Stimulated activated CD4-positive, alpha-beta T cell treated with anti-CD3 and anti-CD28 coated beads, Interleukin-1b, Interleukin-23, amount 100 ng/mL, for 1 hour (primary cell): Measurements from ENCODE around the gene LIMA1.
A peak's percentile ranks its signal among the peaks of the same experiment; 100 is the strongest.
"Not testable (repeated sequence)": the region's sequence is repeated elsewhere in the genome, so short reads cannot be mapped to it uniquely, and the experiment has no call there.

Experiments used
- DNase-seq, 2 donors: peaks; one replicate each; pipeline ENCODE4 v3.0.0-alpha.2; 2020; ENCODE audit warnings: low read depth in 2 of 2

LIMA1 gene

DNA sequence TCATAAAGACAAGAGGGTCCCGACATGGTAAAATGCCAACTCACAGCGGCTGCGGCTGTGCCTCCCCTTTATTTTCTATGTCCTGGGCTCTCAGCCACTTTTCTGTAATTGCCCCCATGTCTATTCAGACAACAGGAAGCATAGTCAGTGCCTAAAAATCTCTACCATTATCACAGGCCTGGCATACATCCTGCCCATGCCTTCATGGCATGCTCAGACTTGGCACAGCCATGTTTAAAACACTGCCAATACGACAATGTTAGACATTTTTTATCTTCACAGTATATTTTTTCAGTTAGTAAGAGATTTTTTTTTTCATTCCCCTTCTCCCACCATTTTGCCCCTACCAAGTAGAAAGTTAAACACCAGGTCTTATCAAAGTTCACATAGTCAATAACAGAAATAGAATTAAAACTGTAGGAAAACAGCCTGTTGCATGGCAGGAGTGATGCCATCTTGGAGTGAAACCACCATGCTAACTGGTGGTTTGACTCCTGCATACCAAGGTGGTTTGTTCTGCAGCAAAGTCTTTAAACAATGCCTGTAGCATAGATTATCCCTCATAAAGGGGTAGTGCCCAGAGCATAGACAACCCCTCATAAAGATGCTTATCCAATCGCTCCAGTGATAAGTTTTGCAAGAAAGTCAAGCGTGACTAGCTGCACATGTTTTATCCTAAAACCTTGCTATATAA, 97.2 kb downstream of the LIMA1 start:
- no peak for DNase-seq

DNA sequence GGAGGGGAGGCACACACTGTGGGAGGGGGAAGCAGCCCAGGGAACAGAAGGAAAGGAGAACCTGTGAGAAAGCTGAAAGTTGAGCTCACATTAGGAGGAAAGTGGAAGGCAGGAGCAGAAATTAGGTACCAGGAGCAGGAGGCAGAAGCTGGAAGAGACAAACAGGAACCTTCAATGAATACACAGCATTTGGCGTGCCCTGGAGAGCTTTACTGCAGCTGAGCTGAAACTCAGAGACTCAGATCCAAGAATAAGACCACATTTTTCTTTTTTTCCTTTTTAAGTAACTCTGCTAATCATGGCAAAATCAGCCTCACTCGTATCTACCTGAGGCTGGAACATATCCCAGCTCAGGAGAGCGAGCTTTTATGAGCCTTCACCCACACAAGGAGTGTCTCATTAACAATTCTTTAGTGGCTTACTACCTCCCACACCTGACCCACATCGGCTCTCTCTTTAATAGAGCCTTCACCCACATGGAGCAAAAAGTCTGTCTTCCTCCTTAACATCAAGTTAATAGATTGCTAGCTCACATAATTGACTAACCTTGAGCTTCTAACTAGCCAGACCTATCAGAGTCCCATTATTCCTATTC, 97.9 kb downstream of the LIMA1 start:
- no peak for DNase-seq

DNA sequence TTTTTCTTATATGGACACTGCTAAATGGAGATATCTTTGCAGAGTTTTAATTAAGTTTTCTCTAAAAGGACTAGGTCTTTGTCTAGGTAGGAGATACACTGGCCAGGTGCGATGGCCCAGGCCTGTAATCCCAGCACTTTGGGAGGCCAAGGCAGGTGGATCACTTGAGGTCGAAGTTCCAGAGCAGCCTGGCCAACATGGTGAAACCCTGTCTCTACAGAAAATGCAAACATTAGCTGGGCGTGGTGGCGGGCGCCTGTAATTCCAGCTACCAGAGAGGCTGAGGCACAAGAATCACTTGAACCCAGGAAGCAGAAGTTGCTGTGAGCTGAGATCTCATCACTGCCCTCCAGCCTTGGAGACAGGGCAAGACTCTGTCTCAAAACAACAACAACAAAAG, 99.1 kb downstream of the LIMA1 start:
- no peak for DNase-seq

DNA sequence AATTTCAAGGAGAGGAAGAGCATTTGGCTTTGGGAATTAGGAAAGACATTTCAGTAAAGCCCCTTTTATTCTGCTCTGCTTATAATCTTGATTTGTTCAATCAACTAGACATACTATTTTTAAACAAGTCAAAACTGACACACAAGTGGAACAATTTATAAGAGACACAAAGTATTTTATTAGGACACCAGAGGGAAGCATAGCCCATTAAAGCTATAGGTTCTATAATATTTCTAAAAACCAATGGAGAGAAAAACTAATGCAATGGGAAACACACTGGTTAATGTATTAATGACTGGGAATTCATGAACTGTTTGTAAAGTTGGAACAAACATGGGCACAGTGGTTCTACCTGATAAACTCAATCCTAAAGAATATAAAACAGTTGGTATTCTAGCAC, 100.9 kb downstream of the LIMA1 start:
- no peak for DNase-seq

DNA sequence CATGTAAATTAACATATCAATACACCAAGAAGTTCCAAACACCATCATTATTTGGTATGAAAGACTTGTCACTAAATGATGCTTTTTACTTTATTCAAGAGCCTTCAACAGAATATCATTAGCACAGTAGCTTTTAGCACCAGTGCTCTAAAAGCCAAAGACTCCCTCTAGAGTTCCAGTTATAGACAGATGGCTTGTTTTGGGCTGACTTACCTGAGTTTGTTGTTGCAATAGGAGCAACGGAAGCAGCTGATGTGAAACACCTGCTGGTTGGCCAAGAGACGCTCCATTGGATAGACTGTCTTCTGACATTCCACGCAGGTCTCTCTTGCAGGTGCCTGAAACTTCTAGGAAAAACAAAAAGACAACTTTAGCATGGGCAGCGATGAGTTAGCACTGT, 101.6 kb downstream of the LIMA1 start:
- DNase-seq = no peak

DNA sequence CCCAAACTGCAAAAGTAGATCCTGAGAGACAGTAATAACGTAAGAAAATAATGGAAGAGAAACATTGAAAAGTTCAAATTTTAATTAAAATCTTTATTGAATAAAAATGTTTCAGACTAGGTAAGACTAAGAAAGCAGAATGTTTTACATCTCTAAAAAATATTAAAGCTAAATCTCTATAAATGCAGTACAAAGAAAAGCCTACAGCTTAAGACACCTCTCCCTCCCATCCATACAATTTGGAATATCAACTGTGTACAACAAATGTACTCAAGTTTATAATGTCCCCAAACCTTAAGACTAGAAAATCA, 107.6 kb downstream of the LIMA1 start:
- no peak for DNase-seq

DNA sequence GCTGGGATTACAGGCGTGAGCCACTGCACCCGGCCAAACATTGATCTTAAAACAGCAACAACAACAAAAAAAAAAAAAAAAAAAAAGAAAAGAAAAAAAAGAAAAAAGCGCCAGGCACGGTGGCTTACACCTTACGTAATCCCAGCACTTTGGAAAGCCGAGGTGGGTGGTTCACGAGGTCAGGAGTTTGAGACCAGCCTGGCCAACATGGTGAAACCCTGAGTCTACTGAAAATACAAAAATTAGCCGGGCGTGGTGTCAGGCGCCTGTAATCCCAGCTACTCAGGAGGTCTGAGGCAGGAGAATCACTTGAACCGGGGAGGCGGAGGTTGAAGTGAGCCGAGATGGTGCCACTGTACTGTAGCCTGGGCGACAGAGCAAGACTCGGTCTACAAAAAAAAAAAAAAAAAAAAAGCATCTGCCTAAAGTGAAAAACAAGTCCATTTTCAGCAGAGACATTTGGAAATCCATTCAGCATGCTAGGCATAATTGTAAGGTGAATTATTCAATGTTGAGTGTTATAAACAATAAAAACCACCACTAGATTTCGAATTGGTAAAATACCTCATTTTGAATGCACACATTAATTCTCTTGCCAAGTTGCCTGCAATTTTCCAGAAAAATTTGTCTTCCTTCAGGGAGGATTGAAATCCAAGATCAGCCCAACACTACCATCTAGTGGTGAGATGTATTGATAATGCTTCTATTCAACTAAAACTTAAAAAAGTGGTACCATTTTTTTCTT, 108.2 kb downstream of the LIMA1 start:
- DNase-seq = no peak

DNA sequence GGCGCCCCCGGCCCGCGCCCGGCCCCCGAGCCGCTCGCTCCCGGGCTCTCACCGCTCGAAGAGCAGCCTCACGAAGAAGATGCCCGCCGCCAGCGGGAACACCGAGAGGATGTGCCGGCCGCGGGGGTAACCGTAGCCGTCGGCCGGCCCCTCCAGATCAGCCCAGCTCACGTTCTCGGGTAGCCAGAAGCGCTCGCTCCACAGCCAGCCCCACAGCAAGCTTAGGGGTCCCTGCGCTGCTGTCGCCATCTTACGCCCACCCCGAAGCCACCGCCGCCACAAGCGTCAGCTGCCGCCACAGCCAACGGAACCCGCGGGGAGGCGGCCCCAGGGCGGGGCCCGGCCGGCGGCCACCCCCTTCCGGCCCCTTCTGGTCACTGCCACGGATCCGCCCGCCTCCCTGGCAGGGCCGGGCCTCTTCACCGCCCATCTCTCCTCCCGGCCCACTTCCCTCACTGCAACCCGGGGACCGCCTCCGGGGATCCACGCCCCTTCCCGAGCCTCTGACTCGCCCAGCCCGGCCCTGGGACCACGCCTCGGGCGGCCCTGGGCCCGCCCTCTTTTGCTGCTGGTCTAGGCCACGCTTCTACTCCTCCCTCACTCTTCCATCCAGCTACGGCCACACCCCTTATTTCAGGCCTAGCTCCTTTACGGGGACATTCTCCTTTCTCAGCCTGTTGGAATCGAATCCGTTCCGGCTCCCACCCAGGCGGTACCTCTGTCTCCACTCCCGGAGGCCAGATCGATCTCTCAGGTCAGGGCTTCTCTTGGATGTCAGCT, 116.1 kb downstream of the LIMA1 start, which contains the start of gene CERS5:
Gene CERS5 (minus strand): TSS at position 321 of the 780 bp plus-strand sequence. CDS start 72 bp downstream, at position 249.
- DNase-seq = peak; percentile 88 to 91

DNA sequence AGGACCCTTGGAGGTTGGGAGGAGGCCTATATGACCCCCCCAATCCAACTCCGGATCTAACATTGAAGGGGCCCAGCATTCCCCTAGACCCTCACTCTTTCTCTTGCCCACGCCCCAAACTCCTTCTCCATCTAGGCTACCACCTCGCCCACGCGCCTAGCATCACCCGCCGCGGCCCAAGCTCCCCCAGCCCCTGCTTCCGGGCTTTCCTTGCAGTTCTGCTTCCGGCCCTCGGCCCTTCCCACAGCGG, 116.6 kb downstream of the LIMA1 start:
- DNase-seq = peak in 1 of 2 donors; percentile 8

DNA sequence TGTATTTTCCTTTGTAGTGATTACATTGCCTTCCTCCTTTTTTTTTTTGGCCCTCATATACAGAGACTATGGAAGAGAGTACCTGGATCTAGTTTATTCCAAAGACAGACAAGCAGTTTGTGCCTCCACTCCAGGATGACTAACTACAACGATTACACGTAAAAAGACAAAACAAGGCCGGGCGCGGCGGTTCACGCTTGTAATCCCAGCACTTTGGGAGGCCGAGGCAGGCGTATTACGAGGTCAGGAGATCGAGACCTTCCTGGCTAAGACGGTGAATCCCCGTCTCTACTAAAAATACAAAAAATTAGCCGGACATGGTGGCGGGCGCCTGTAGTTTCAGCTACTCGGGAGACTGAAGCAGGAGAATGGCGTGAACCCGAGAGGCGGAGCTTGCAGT, 118.4 kb downstream of the LIMA1 start:
- DNase-seq = no peak

DNA sequence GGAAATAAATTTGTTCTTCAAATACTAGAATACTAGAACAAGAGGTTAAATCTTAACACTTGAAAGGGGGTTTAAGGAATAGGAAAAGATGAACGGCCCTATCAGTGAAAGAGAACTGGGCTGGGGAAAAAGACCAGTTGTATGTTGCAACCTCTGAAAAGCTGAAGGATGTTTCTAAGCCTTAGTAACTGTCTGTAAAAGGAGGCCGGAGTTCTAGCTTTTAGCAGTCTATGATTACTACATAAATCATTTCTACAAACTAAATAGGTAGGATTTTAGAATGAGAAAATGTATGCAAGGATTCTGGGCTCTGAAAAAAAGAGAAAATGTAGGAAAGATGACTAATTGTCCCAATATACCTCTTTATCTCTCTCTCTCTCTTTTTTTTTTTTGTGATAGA, 121.1 kb downstream of the LIMA1 start:
- DNase-seq = no peak

DNA sequence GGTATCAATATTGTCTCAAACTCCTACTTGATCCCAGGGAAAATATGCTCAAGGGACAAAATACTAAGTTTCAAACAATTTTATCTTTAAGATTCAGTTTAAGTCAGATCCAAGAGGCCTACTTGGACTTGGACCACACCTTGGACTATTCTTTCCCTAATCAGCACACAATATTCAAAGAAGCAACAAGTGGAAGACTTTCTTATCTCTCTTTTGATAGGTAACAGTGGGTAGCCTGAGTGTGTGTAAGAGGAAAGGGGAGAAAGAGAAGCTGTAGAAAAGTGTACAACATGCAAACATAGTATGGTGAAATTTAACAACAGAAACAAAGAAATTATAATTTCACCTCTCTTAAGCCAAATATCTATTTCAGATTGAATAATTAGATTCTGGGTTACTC, 122.7 kb downstream of the LIMA1 start:
- no peak for DNase-seq

DNA sequence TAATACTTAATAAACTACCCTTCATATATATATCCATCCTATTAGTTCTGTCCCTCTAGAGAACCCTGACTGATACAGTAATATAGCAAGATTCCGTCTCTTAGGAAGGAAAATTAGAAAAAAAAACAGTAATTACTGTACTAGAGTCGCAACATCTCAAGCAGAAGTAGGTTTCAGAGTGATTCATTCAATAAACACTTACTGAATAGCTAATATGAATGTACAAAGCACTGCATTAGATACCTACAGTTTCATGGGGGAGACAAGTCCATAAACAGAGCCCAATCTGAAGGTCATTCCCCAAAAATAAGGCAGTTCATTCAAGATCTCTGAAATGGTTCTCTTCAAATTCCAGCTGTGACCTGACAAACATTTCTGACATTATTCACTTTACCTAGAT, 126.1 kb downstream of the LIMA1 start:
- no peak for DNase-seq

DNA sequence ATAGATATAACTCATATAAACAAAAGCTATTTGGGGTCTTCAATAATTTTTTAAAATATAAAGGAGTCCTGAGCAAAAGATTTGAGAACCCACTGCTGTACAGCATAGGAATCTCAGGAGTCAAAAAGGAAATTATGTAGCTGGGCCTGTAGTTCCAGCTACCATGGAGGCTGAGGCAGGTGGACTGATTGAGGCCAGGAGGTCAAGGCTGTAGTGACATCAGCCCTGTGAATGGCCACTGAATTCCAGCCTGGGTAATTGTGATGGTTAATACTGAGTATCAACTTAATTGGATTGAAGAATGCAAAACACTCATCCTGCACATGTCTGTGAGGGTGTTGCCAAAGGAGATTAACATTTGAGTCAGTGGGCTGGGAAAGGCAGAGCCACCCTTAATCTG, 126.7 kb downstream of the LIMA1 start:
- no peak for DNase-seq

DNA sequence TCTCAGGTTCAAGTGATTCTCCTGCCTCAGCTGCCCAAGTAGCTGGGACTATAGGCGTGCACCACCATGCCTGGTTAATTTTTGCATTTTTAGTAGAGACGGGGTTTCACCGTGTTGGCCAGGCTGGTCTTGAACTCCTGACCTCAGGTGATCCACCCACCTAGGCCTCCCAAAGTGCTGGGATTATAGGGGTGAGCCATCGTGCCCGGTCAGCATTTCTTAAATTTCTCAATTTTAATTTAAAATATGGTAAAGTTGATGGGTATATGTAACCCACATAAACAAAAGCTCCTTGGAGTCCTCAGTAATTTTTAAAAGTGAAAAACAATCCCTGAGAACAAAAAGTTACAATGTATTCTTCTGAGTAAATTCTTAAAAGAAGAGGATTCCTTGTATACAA, 128.4 kb downstream of the LIMA1 start:
- DNase-seq = not testable (repeated sequence)

DNA sequence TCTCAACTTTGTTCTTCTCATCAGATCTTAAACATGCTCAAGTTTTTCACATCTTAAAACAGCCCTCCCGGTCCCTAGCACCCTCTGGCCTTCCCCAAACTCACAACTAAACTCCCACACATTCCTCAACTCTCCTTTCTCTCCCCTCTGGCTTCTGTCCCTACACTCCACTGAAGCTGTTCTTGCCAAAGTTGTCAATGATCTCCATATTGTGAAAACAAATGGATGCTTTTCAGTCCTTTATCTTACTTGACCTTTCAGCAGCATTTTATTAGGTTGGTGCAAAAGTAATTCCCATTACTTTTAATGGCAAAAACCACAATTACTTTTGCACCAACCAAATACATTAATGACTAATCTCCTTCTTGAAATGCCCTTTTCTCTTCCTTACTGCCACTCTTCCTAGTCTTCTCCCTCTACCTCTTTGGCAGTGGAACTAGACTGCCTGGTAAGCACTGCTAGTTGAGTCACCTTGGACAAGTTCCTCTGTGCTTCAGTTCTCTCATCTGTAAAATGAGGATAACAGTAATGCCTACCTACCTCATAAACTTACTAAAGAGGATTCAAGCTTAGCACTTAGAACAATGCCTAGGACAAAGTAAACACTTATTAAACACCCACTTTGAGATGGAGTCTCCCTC, 132.2 kb downstream of the LIMA1 start:
- DNase-seq = no peak

DNA sequence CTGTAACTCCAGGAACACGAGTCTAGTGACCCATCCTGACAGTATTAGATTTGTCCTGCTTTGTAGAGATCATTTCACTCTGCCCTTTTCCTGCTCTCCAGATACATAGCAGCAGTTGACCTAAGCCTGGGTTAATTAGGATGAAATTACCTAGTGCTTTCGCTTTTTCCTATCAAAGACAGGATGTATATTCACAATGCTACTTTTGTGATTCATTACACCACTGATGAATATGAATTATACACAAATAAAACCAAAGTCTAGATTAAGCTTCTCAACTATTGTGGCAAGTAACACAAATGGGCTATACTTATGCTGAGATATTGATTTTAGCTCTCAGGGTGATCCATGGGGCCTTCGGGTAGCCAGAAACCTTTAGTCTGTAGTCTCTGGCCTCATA, 134.0 kb downstream of the LIMA1 start:
- DNase-seq = no peak

DNA sequence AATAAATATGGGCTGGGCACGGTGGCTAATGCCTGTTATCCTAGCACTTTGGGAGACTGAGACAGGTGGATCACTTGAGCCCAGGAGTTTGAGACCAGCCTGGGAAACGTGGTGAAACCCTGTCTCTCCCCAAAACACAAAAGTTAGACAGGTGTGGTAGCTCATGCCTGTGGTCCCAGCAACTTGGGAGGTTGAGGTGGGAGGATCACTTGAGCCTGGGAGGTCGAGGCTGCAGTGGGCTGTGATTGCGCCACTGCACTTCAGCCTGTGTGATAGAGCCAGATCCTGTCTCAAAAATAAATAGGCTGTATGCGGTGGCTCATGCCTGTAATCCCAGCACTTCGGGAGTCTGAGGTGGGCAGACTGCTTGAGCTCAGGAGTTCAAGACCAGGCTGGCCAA, 135.3 kb downstream of the LIMA1 start:
- DNase-seq = not testable (repeated sequence)

DNA sequence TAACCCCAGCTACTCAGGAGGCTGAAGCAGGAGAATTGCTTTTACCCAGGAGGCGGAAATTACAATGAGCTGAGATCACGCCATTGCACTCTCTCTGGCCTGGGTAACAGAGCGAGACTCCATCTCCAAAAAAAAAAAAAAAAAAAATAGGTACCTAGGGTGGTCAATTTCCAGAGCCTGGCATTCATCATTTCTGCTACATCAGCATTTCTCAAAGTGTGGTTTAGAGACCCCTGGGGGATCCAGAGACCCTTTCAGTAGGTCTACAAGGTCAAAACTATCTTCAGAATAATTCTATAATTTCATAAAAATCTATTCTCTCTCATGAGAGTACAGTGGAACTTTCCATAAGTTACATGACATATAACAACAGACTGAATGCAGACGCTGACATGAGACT, 136.0 kb downstream of the LIMA1 start:
- no peak for DNase-seq

DNA sequence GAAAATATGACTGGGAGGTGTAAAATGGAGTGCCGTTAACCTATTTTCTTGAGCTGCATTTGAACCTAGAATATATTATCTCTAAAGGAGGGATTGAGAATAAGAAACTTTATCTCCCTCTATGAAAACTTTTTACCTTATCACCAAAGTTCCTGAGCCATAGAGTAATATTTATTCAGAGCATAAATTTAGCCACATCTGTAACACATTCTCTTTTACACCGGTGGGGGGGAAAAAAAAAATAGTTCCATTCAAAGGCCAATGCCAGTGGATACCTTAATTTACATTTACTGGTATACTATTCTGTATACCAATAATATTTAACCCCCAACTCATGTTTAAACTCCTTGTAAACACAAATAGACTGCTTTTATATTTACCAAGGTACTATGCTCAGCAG, 137.9 kb downstream of the LIMA1 start:
- DNase-seq = no peak

DNA sequence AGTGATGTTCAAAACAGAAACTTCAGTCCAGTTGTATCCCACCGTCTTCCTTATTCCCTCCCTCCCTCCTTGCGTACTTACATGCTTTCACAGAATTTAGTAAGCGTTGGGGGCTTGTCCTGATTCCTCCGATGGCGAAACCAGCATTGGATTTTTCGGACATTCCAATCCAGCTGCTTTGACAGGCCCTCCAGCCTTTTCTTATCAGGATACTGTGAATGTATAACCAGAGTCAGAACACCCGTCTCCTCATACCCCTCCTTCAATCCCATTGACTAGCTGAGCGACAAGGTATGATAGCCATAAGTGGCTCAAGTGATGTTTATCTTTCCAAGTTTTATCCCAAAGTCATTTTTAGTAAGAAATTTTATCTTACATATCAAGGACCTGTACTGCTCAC, 140.3 kb downstream of the LIMA1 start:
- DNase-seq = no peak

DNA sequence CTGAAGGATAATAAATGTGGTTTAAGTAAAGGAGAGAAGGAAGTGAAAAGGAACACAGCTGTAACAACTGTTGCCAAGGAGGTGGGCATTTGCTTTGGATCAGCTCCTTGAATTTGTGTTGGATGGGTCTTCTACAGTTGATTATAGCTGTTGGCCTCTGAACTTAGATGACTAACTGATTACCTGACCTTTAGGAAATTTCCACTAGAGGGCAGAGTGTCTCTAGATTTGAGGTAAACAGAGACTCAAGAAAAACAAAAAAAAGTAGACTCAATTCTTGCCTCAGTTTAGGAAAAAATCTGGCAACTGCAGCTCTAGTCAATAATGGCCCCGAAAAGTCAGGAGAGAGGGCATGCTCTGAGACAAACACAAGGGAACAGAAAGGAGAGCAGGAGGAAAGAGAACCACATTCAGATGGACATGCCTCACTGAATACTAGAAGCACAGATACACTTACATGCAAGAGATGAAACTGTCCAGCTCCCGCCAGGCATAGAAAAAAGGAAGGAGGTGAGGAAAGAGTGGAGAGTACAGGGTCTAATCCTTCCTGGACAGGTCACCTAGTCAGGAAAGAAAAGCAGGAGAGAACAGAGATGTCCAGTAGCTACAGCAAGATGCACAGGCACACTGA, 150.7 kb downstream of the LIMA1 start:
- DNase-seq = no peak
